ENCODE data around the gene IKBIP.
"Not testable (repeated sequence)": the region's sequence is repeated elsewhere in the genome, so short reads cannot be mapped to it uniquely, and the experiment has no call there.

IKBIP gene

GRCh38 chr12:98578392-98578791 lies 66.2 kb downstream of the IKBIP start:
- no peak for DNase-seq (ENCODE audit: low read depth in 2 of 2, low spot score in 1 of 2)

- DNase-seq (ENCODE audit: low read depth in 2 of 2, low spot score in 1 of 2): not testable (repeated sequence)
Measured at GRCh38 chr12:98576795-98577194, 67.8 kb downstream of the IKBIP start.

GRCh38 chr12:98575013-98575412 lies 69.6 kb downstream of the IKBIP start:
- no peak for DNase-seq (ENCODE audit: low read depth in 2 of 2, low spot score in 1 of 2)
